ENCODE data around the gene ATP4B. TPM values are rescaled to one million over a fixed set of nuclear protein-coding genes. Genes with fewer than 3 reads are reported as not detected.

ATP4B gene
- not detected for total RNA-seq

GRCh38 chr13:113657851-113658741, at the start of gene ATP4B:
Gene ATP4B (minus strand): TSS chr13:113658198. CDS start chr13:113658144, 54 bp downstream.
- no peak for DNase-seq (ENCODE audit: low spot score in 2 of 2)
- FAIRE-seq = no peak

- FAIRE-seq (no peak), DNase-seq (ENCODE audit: low spot score in 2 of 2) (no peak)
These were observed 14.1 kb upstream of the ATP4B start for GRCh38 chr13:113672002-113672651.

- FAIRE-seq (no peak), DNase-seq (ENCODE audit: low spot score in 2 of 2) (no peak)
These were observed 13.3 kb upstream of the ATP4B start for GRCh38 chr13:113671066-113672001.

GRCh38 chr13:113670541-113670940, 12.5 kb upstream of the ATP4B start:
- DNase-seq (ENCODE audit: low spot score in 2 of 2) = no peak
- FAIRE-seq = no peak

- no peak for FAIRE-seq
These were observed 11.8 kb upstream of the ATP4B start for GRCh38 chr13:113669755-113670341.

GRCh38 chr13:113669231-113669754, 11.3 kb upstream of the ATP4B start:
- no peak for DNase-seq (ENCODE audit: low spot score in 2 of 2)
- no peak for FAIRE-seq

More at GRCh38 chr13:113669755-113670341, 11.8 kb upstream of the ATP4B start:
- no peak for DNase-seq (ENCODE audit: low spot score in 2 of 2)

GRCh38 chr13:113668491-113668971, 10.5 kb upstream of the ATP4B start:
- DNase-seq (ENCODE audit: low spot score in 2 of 2) (no peak), FAIRE-seq (no peak)

GRCh38 chr13:113667771-113668490, 9.9 kb upstream of the ATP4B start:
- no peak for FAIRE-seq
- no peak for DNase-seq (ENCODE audit: low spot score in 2 of 2)

GRCh38 chr13:113666951-113667701, 9.1 kb upstream of the ATP4B start, which contains the start of gene GRK1:
Gene GRK1 (plus strand): TSS chr13:113667219. CDS start chr13:113667387, 168 bp downstream.
- DNase-seq (ENCODE audit: low spot score in 2 of 2) (no peak), FAIRE-seq (no peak)

- FAIRE-seq = no peak
- no peak for DNase-seq (ENCODE audit: low spot score in 2 of 2)
These were observed 8.3 kb upstream of the ATP4B start for GRCh38 chr13:113666329-113666670.

- no peak for DNase-seq (ENCODE audit: low spot score in 2 of 2)
- FAIRE-seq = no peak
These were observed 7.8 kb upstream of the ATP4B start for GRCh38 chr13:113665597-113666328.

GRCh38 chr13:113664751-113665596, 7.0 kb upstream of the ATP4B start:
- FAIRE-seq (no peak), DNase-seq (ENCODE audit: low spot score in 2 of 2) (no peak)

- no peak for DNase-seq (ENCODE audit: low spot score in 2 of 2)
- no peak for FAIRE-seq
These were observed 5.9 kb upstream of the ATP4B start for GRCh38 chr13:113663934-113664333.

- FAIRE-seq (no peak), DNase-seq (ENCODE audit: low spot score in 2 of 2) (no peak)
These were observed 3.5 kb upstream of the ATP4B start for GRCh38 chr13:113661509-113661908.

- FAIRE-seq = no peak
These were observed 2.1 kb upstream of the ATP4B start for GRCh38 chr13:113660066-113660465.

GRCh38 chr13:113659337-113659736, 1.3 kb upstream of the ATP4B start:
- DNase-seq (ENCODE audit: low spot score in 2 of 2) (no peak), FAIRE-seq (no peak)

More at GRCh38 chr13:113660066-113660465, 2.1 kb upstream of the ATP4B start:
- no peak for DNase-seq (ENCODE audit: low spot score in 2 of 2)

GRCh38 chr13:113658836-113659235, 838 bp upstream of the ATP4B start:
- DNase-seq (ENCODE audit: low spot score in 2 of 2) = no peak
- FAIRE-seq = no peak
